GM12878 (cell line): ENCODE results near the gene TRRAP. TPM values are rescaled to one million over a fixed set of nuclear protein-coding genes. Genes with fewer than 3 reads are reported as not detected.

ENCODE experiments used
- ATAC-seq: fragments of 200-7000 bp; cut with Tn5 transposase; 3 replicates; pipeline ENCODE4 v1.9.1; 2020; ENCODE audit warnings: mild to moderate bottlenecking, moderate library complexity
- BruUV-seq: library from RNA; stranded (reverse); fragments of 400-500 nt; replicated peaks from 2 replicates; lab custom pipeline; 2021; lab: Mats Ljungman, UMichigan
- CTCF ChIA-PET: fragments of 300-600 bp; sonication (Branson Sonifier 250); formaldehyde crosslinking; extraction: SDS; loops from one replicate; lab custom pipeline; 2021; ENCODE audit warnings: inconsistent platforms; lab: Yijun Ruan, JAX
- POLR2A ChIA-PET: fragments of 350-600 bp; formaldehyde crosslinking; extraction: SDS; loops from one replicate; lab custom pipeline; 2021; ENCODE audit warnings: inconsistent platforms; lab: Charles Lee
- RAD21 ChIA-PET: fragments of 300-600 bp; sonication (Branson Sonifier 250); formaldehyde crosslinking; loops from one replicate; lab custom pipeline; 2023; ENCODE audit warnings: antibody characterized with exemption; ENCODE audit not compliant: unreplicated experiment; lab: Charles Lee
- SMC1A ChIA-PET: fragments of 300-600 bp; sonication (Branson Sonifier 250); formaldehyde crosslinking; loops from one replicate; lab custom pipeline; 2023; ENCODE audit not compliant: unreplicated experiment, uncharacterized antibody; lab: Charles Lee
- DNase-seq: peaks from one replicate; pipeline ENCODE4 v3.0.0-alpha.2; 2011; ENCODE audit warnings: low read depth, low spot score
- FAIRE-seq: peaks from 3 replicates; lab custom pipeline; 2011; peaks lifted over from hg19 to GRCh38; lab: Jason Lieb, UNC
- H2AFZ ChIP-seq: 2 replicates; pipeline ENCODE4 v1.6.0; 2011; ENCODE audit warnings: low read depth, low read length, control low read depth; ENCODE audit not compliant: control insufficient read depth
- H3K27ac ChIP-seq: 2 replicates; pipeline ENCODE4 v1.5.1; 2011; ENCODE audit warnings: control low read depth; ENCODE audit not compliant: control insufficient read depth, insufficient read depth
- H3K27me3 ChIP-seq, 2 experiments: replicated peaks in 1 of 2; 2 replicates each; pipeline versions ENCODE4 v1.6.0 to v1.6.1; 2011; ENCODE audit warnings: low read length in 1 of 2; ENCODE audit not compliant: control insufficient read depth in 2 of 2, insufficient read depth in 2 of 2
- H3K36me3 ChIP-seq, 2 experiments: 2 replicates each; pipeline ENCODE4 v1.5.1; 2011; ENCODE audit warnings: low read length in 1 of 2; ENCODE audit not compliant: control insufficient read depth in 2 of 2, insufficient read depth in 2 of 2
- H3K4me1 ChIP-seq: 2 replicates; pipeline ENCODE4 v1.6.1; 2011; ENCODE audit warnings: mild to moderate bottlenecking, low read length, moderate library complexity, mixed read lengths; ENCODE audit not compliant: control insufficient read depth, insufficient read depth
- H3K4me2 ChIP-seq: 2 replicates; pipeline ENCODE4 v1.6.0; 2011; ENCODE audit warnings: control low read depth; ENCODE audit not compliant: control insufficient read depth, insufficient read depth
- H3K4me3 ChIP-seq: fragments of 200-600 bp; sonication (generic); 2 replicates; pipeline ENCODE4 v1.5.1; 2016
- H3K79me2 ChIP-seq: 2 replicates; pipeline ENCODE4 v1.6.0; 2011; ENCODE audit warnings: low read length; ENCODE audit not compliant: control insufficient read depth, insufficient read depth
- H3K9ac ChIP-seq: 2 replicates; pipeline ENCODE4 v1.8.0; 2011; ENCODE audit warnings: low read length, control low read depth, mixed read lengths; ENCODE audit not compliant: control insufficient read depth, insufficient read depth
- H3K9me3 ChIP-seq: replicated peaks from 3 replicates; pipeline ENCODE4 v1.5.1; 2011; ENCODE audit warnings: mild to moderate bottlenecking, low read length; ENCODE audit not compliant: control insufficient read depth, insufficient read depth
- H4K20me1 ChIP-seq: 2 replicates; pipeline ENCODE4 v1.6.0; 2011; ENCODE audit not compliant: control insufficient read depth, insufficient read depth
- CBFB ChIP-seq: IDR thresholded peaks from 2 replicates; pipeline ENCODE4 v1.6.1; 2016; ENCODE audit warnings: antibody characterized with exemption, low read depth
- EED ChIP-seq: sonication (generic); IDR thresholded peaks from 2 replicates; pipeline ENCODE4 v1.6.1; 2016; ENCODE audit warnings: antibody characterized with exemption, low read depth
- NFYB ChIP-seq: IDR thresholded peaks from 2 replicates; pipeline ENCODE4 v1.6.1; 2011; ENCODE audit warnings: low read depth, mild to moderate bottlenecking, low read length, improper control_type of control experiment, moderate library complexity; ENCODE audit not compliant: insufficient read depth
- SIN3A ChIP-seq: IDR thresholded peaks from 2 replicates; pipeline ENCODE4 v1.6.1; 2012; ENCODE audit warnings: low read depth, low read length, improper control_type of control experiment
- SPI1 ChIP-seq: IDR thresholded peaks from 2 replicates; pipeline ENCODE4 v1.6.1; 2011; ENCODE audit warnings: low read depth, mild to moderate bottlenecking, low read length, moderate library complexity, borderline replicate concordance; ENCODE audit not compliant: insufficient read depth
- SUZ12 ChIP-seq: fragments of 200-600 bp; sonication (generic); IDR thresholded peaks from one replicate; pipeline ENCODE4 v1.6.1; 2018; ENCODE audit warnings: antibody characterized with exemption, mild to moderate bottlenecking; ENCODE audit not compliant: unreplicated experiment
- TARDBP ChIP-seq: IDR thresholded peaks from 2 replicates; pipeline ENCODE4 v1.6.1; 2016; ENCODE audit warnings: borderline replicate concordance
- TCF3 ChIP-seq: IDR thresholded peaks from 2 replicates; pipeline ENCODE4 v1.6.1; 2012; ENCODE audit warnings: low read depth, mild to moderate bottlenecking, low read length, borderline replicate concordance; ENCODE audit not compliant: insufficient read depth
- WRNIP1 ChIP-seq: IDR thresholded peaks from 2 replicates; pipeline ENCODE4 v1.6.1; 2011; ENCODE audit warnings: low read depth, low read length, improper control_type of control experiment, borderline replicate concordance
- ZBED1 ChIP-seq: IDR thresholded peaks from 2 replicates; pipeline ENCODE4 v1.6.1; 2016; ENCODE audit warnings: borderline replicate concordance
- WGBS: methylation state at CpG from one replicate; pipeline ENCODE4 v1.1.6; 2016; ENCODE audit warnings: low lambda C conversion rate; ENCODE audit not compliant: insufficient replicate concordance, insufficient coverage; ENCODE audit errors: missing lambda C conversion rate; 5-methylcytosine and 5-hydroxymethylcytosine counted together
- in situ Hi-C: fragments of 300-500 bp; cut with MboI; formaldehyde crosslinking; loops from 9 replicates; pipeline ENCODE4 v1.14.3; 2018; ENCODE audit warnings: mixed read lengths
- intact Hi-C: fragments of 100-400 bp; cut with micrococcal nuclease; formaldehyde crosslinking; loops from one replicate; pipeline ENCODE4 v1.14.2; 2022; ENCODE audit not compliant: unreplicated experiment
- polyA plus RNA-seq, 11 experiments: library from polyadenylated mRNA; depleted of rRNA in 4 of 11; unstranded in 6 of 11; stranded (reverse) in 5 of 11; fragments of >200 nt; fragmentation: Nextera tagmentation in 4 of 11; fragmentation: Illumina TruSeq in 1 of 11; extraction: Ambion mirVana in 4 of 11; extraction: Trizol in 1 of 11; gene quantifications; 1 replicate in 1 of 11; 2 replicates in 10 of 11; pipeline versions ENCODE4 v1.2.1 to v1.2.3, GENCODE V29; 2011 to 2016; ENCODE audit warnings: inconsistent platforms in 2 of 11, missing spikeins in 2 of 11, low read depth in 1 of 11
- total RNA-seq, 4 experiments: library from RNA; depleted of rRNA in 3 of 4; stranded (reverse); fragments of >200 nt in 3 of 4; fragmentation: Illumina TruSeq in 1 of 4; extraction: Trizol in 1 of 4; gene quantifications; 2 replicates each; pipeline versions ENCODE4 v1.2.1 to v1.2.3, GENCODE V29; 2013 to 2021
- TF ChIP-seq, protein P1 (sequence below): fragments of 450-650 bp; IDR thresholded peaks from 2 replicates; pipeline ENCODE4 v1.6.1; 2018; ENCODE audit warnings: borderline replicate concordance, mild to moderate bottlenecking; ENCODE audit not compliant: partially characterized antibody
- TF ChIP-seq, protein P2 (sequence below): IDR thresholded peaks from 2 replicates; pipeline ENCODE4 v1.6.1; 2012; ENCODE audit warnings: low read depth, low read length, improper control_type of control experiment

Gene TRRAP
- total and polyA plus RNA-seq, 10 of the 15 experiments (the other 5 are each of a cell fraction or from before 2014, with no cell fraction given): 1.1 to 39.3 (median 8.5) TPM

DNA sequence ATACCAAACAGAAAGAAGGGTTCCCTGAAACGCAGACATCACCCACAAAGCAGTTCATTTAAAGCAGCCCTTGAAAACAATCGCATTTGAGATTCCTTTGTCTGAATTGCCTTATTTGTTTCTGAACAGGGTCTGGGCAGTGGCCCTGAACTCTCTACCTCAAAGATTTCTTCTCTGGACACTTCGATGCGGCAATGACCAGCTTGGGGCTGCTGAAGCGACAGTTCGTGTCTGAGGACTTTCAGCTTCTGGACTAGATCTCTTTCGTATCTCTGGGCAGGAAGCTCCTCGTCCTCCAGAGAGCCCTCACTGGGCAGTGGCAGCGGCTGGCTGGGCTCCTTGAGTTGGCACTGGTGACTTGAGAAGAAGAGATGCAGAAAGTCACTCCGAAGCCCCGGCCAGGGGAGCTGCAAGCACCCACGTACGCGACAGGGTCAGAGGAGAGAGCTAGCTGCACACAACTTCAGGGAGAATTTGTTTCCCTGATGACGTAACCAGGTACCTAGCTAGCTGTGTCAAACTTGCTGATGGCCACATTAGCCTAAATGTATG lies 169.3 kb downstream of the TRRAP start:
- ATAC-seq: no peak
- WGBS: 97% methylated on average over 15 of the region's 15 CpGs
- RAD21 ChIA-PET: interaction anchor here (0.6 to 1.0 kb wide), 2 partner anchors 71 to 97 kb away, joined by 3 to 4 read pairs; no protein-coding TSS in a partner anchor
- no peaks in the 10 kb centered on the region for H3K79me2 ChIP-seq
- H4K20me1 ChIP-seq: no peaks in the 10 kb centered on the region
- no peaks in the 10 kb centered on the region for H3K4me1 ChIP-seq
- in situ Hi-C loops: no loop called here
- SMC1A ChIA-PET: interaction anchor here (0.9 kb wide), 1 partner anchor 82 kb away, joined by 3 read pairs; no protein-coding TSS in a partner anchor
- no peak overlapping the region for H2AFZ ChIP-seq
- POLR2A ChIA-PET: no interaction called here
- no peak overlapping the region for H3K4me3 ChIP-seq
- H3K36me3 ChIP-seq: peaks cover 12 to 26% of the 10 kb centered on the region in 2 experiments
- FAIRE-seq: no peak
- H3K9me3 ChIP-seq: no peaks in the 10 kb centered on the region
- H3K9ac ChIP-seq: no peak overlapping the region
- intact Hi-C loops: no loop called here
- BruUV-seq: no TSS peak
- H3K4me2 ChIP-seq: no peak overlapping the region
- TF ChIP-seq ZBED1 (no peak), SUZ12 (no peak), WRNIP1 (no peak), EED (no peak), NFYB (no peak), CBFB (no peak), TARDBP (no peak), SPI1 (no peak), TCF3 (no peak), SIN3A (no peak)
- TF ChIP-seq, protein P1, sequence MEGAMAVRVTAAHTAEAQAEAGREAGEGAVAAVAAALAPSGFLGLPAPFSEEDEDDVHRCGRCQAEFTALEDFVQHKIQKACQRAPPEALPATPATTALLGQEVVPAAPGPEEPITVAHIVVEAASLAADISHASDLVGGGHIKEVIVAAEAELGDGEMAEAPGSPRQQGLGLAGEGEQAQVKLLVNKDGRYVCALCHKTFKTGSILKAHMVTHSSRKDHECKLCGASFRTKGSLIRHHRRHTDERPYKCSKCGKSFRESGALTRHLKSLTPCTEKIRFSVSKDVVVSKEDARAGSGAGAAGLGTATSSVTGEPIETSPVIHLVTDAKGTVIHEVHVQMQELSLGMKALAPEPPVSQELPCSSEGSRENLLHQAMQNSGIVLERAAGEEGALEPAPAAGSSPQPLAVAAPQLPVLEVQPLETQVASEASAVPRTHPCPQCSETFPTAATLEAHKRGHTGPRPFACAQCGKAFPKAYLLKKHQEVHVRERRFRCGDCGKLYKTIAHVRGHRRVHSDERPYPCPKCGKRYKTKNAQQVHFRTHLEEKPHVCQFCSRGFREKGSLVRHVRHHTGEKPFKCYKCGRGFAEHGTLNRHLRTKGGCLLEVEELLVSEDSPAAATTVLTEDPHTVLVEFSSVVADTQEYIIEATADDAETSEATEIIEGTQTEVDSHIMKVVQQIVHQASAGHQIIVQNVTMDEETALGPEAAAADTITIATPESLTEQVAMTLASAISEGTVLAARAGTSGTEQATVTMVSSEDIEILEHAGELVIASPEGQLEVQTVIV: no peak
- TF ChIP-seq, protein P2, sequence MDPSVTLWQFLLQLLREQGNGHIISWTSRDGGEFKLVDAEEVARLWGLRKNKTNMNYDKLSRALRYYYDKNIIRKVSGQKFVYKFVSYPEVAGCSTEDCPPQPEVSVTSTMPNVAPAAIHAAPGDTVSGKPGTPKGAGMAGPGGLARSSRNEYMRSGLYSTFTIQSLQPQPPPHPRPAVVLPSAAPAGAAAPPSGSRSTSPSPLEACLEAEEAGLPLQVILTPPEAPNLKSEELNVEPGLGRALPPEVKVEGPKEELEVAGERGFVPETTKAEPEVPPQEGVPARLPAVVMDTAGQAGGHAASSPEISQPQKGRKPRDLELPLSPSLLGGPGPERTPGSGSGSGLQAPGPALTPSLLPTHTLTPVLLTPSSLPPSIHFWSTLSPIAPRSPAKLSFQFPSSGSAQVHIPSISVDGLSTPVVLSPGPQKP: no peak
- CTCF ChIA-PET: interaction anchor here (0.7 kb wide), 1 partner anchor 240 kb away, joined by 3 read pairs; no protein-coding TSS in a partner anchor
- no peak overlapping the region for H3K27ac ChIP-seq
- no peak for DNase-seq
- H3K27me3 ChIP-seq: no peaks in the 10 kb centered on the region
